H1 (cell line): ENCODE results near the gene COG3. TPM values are rescaled to one million over a fixed set of nuclear protein-coding genes. Genes with fewer than 3 reads are reported as not detected.

Source experiments
- BRCA1 ChIP-seq: IDR thresholded peaks from 2 replicates; pipeline ENCODE4 v1.6.1; 2012; ENCODE audit warnings: low read depth, low read length, improper control_type of control experiment
- CBX8 ChIP-seq: fragments of 300-800, 300-1000 bp; sonication (generic); IDR thresholded peaks from 2 replicates; pipeline ENCODE4 v1.7.1; 2016; ENCODE audit warnings: low read depth, low read length, borderline replicate concordance
- CTCF ChIP-seq, 3 experiments: IDR thresholded peaks; 1 replicate in 2 of 3; 2 replicates in 1 of 3; pipeline versions ENCODE4 v1.5.1 to v1.6.1; 2011; ENCODE audit warnings: low read length in 3 of 3, mild to moderate bottlenecking in 3 of 3, inconsistent platforms in 2 of 3, low read depth in 1 of 3, moderate library complexity in 1 of 3; ENCODE audit not compliant: insufficient read depth in 1 of 3; ENCODE audit errors: control extremely low read depth in 1 of 3
- FOSL1 ChIP-seq: IDR thresholded peaks from 2 replicates; pipeline ENCODE4 v1.6.1; 2011; ENCODE audit warnings: mild to moderate bottlenecking, low read depth, low read length, moderate library complexity; ENCODE audit not compliant: insufficient read depth
- KDM1A ChIP-seq: fragments of 200-600, 300-600 bp; sonication (generic); IDR thresholded peaks from 2 replicates; pipeline ENCODE4 v1.7.1; 2016; ENCODE audit warnings: mild to moderate bottlenecking, low read length, borderline replicate concordance
- POLR2AphosphoS5 ChIP-seq: IDR thresholded peaks from 2 replicates; pipeline ENCODE4 v1.6.1; 2011; ENCODE audit warnings: low read depth, low read length
- POU5F1 ChIP-seq: IDR thresholded peaks from 2 replicates; pipeline ENCODE4 v1.6.1; 2011; ENCODE audit warnings: low read depth, mild to moderate bottlenecking, low read length, moderate library complexity
- SIRT6 ChIP-seq: IDR thresholded peaks from one replicate; pipeline ENCODE4 v1.7.1; 2012; ENCODE audit warnings: low read length, inconsistent platforms
- TAF1 ChIP-seq: IDR thresholded peaks from 2 replicates; pipeline ENCODE4 v1.6.1; 2011; ENCODE audit warnings: mild to moderate bottlenecking, low read depth, low read length
- polyA plus RNA-seq, 7 experiments: library from polyadenylated mRNA; depleted of rRNA in 3 of 7; stranded (reverse) in 5 of 7; unstranded in 2 of 7; fragments of >200 nt in 5 of 7; fragments of 200-250 nt in 2 of 7; gene quantifications; 1 replicate in 5 of 7; 2 replicates in 1 of 7; 4 replicates in 1 of 7; pipeline versions ENCODE4 v1.2.1 to v1.2.3, GENCODE V29; 2011 to 2013; ENCODE audit warnings: missing spikeins in 2 of 7, mixed read lengths in 2 of 7
- total RNA-seq: library from RNA; stranded (reverse); fragmentation: NEBNext Ultra II Directional; extraction: Animal tissue kit (Norgen Biotek cat#: 25700); gene quantifications from 2 replicates; pipeline ENCODE4 v1.2.1, GENCODE V29; 2021
- TF ChIP-seq, protein P1 (sequence below): fragments of 300-600 bp; sonication (generic); IDR thresholded peaks from 2 replicates; pipeline ENCODE4 v1.7.1; 2012; ENCODE audit warnings: low read length, moderate library complexity, mild to moderate bottlenecking, inconsistent platforms; ENCODE audit not compliant: insufficient replicate concordance

Gene COG3
- total and polyA plus RNA-seq, 2 of the 8 experiments (the other 6 are each of a cell fraction or from before 2014, with no cell fraction given): 12.7 to 13.5 TPM

- TF ChIP-seq, protein P1, sequence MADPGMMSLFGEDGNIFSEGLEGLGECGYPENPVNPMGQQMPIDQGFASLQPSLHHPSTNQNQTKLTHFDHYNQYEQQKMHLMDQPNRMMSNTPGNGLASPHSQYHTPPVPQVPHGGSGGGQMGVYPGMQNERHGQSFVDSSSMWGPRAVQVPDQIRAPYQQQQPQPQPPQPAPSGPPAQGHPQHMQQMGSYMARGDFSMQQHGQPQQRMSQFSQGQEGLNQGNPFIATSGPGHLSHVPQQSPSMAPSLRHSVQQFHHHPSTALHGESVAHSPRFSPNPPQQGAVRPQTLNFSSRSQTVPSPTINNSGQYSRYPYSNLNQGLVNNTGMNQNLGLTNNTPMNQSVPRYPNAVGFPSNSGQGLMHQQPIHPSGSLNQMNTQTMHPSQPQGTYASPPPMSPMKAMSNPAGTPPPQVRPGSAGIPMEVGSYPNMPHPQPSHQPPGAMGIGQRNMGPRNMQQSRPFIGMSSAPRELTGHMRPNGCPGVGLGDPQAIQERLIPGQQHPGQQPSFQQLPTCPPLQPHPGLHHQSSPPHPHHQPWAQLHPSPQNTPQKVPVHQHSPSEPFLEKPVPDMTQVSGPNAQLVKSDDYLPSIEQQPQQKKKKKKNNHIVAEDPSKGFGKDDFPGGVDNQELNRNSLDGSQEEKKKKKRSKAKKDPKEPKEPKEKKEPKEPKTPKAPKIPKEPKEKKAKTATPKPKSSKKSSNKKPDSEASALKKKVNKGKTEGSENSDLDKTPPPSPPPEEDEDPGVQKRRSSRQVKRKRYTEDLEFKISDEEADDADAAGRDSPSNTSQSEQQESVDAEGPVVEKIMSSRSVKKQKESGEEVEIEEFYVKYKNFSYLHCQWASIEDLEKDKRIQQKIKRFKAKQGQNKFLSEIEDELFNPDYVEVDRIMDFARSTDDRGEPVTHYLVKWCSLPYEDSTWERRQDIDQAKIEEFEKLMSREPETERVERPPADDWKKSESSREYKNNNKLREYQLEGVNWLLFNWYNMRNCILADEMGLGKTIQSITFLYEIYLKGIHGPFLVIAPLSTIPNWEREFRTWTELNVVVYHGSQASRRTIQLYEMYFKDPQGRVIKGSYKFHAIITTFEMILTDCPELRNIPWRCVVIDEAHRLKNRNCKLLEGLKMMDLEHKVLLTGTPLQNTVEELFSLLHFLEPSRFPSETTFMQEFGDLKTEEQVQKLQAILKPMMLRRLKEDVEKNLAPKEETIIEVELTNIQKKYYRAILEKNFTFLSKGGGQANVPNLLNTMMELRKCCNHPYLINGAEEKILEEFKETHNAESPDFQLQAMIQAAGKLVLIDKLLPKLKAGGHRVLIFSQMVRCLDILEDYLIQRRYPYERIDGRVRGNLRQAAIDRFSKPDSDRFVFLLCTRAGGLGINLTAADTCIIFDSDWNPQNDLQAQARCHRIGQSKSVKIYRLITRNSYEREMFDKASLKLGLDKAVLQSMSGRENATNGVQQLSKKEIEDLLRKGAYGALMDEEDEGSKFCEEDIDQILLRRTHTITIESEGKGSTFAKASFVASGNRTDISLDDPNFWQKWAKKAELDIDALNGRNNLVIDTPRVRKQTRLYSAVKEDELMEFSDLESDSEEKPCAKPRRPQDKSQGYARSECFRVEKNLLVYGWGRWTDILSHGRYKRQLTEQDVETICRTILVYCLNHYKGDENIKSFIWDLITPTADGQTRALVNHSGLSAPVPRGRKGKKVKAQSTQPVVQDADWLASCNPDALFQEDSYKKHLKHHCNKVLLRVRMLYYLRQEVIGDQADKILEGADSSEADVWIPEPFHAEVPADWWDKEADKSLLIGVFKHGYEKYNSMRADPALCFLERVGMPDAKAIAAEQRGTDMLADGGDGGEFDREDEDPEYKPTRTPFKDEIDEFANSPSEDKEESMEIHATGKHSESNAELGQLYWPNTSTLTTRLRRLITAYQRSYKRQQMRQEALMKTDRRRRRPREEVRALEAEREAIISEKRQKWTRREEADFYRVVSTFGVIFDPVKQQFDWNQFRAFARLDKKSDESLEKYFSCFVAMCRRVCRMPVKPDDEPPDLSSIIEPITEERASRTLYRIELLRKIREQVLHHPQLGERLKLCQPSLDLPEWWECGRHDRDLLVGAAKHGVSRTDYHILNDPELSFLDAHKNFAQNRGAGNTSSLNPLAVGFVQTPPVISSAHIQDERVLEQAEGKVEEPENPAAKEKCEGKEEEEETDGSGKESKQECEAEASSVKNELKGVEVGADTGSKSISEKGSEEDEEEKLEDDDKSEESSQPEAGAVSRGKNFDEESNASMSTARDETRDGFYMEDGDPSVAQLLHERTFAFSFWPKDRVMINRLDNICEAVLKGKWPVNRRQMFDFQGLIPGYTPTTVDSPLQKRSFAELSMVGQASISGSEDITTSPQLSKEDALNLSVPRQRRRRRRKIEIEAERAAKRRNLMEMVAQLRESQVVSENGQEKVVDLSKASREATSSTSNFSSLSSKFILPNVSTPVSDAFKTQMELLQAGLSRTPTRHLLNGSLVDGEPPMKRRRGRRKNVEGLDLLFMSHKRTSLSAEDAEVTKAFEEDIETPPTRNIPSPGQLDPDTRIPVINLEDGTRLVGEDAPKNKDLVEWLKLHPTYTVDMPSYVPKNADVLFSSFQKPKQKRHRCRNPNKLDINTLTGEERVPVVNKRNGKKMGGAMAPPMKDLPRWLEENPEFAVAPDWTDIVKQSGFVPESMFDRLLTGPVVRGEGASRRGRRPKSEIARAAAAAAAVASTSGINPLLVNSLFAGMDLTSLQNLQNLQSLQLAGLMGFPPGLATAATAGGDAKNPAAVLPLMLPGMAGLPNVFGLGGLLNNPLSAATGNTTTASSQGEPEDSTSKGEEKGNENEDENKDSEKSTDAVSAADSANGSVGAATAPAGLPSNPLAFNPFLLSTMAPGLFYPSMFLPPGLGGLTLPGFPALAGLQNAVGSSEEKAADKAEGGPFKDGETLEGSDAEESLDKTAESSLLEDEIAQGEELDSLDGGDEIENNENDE: no peak
- TF ChIP-seq CBX8 (no peak), SIRT6 (no peak), BRCA1 (no peak), POU5F1 (no peak), CTCF (IDR thresholded peaks at IDR 0.05; ENCODE audit: control extremely low read depth in 1 of 3, insufficient read depth in 1 of 3, low read depth in 1 of 3, low read length in 3 of 3) (no peak), KDM1A (no peak), TAF1 (no peak), POLR2AphosphoS5 (no peak), FOSL1 (no peak)
These were observed 56.6 kb downstream of the COG3 start (continued) for GRCh38 chr13:45521297-45521696.
